Left ventricle myocardium inferior (tissue), 1 donor: ENCODE measurements around the gene ITGA2. TPM values are rescaled to one million over a fixed set of nuclear protein-coding genes. Genes with fewer than 3 reads are reported as not detected.

Experiments
- DNase-seq: peaks from one replicate; pipeline ENCODE4 v3.0.0-alpha.2; 2020
- H3K27ac ChIP-seq: fragments of 200-600 bp; replicated peaks from 2 replicates; pipeline ENCODE4 v1.8.0; 2021
- H3K27me3 ChIP-seq: fragments of 200-600 bp; 2 replicates; pipeline ENCODE4 v1.8.0; 2021; ENCODE audit warnings: low read depth
- H3K36me3 ChIP-seq: fragments of 200-600 bp; 2 replicates; pipeline ENCODE4 v1.8.0; 2021
- H3K4me1 ChIP-seq: fragments of 200-600 bp; 2 replicates; pipeline ENCODE4 v1.8.0; 2021
- H3K4me3 ChIP-seq: fragments of 200-600 bp; 2 replicates; pipeline ENCODE4 v1.8.0; 2021; ENCODE audit warnings: mild to moderate bottlenecking, moderate library complexity
- H3K9me3 ChIP-seq: fragments of 200-600 bp; replicated peaks from 2 replicates; pipeline ENCODE4 v1.8.0; 2021
- CTCF ChIP-seq: fragments of 200-600 bp; IDR thresholded peaks from 2 replicates; pipeline ENCODE4 v1.8.0; 2021; ENCODE audit warnings: antibody characterized with exemption, mild to moderate bottlenecking, borderline replicate concordance
- intact Hi-C: fragments of 100-400 bp; cut with micrococcal nuclease; formaldehyde crosslinking; loops from one replicate; pipeline ENCODE4 v1.11.0; 2022
- total RNA-seq: library from RNA; stranded (reverse); fragmentation: NEBNext Ultra II Directional; extraction: Animal tissue kit (Norgen Biotek cat#: 25700); gene quantifications from one replicate; pipeline ENCODE4 v1.2.1, GENCODE V29; 2021
- donor health status: DM: no; HTN: yes; CAD: no; lungs with severe emphysema.

The ITGA2 gene
- total RNA-seq, 1 donor from 2014 or later: 0.80 TPM

GRCh38 chr5:53092242-53092641 is 103.1 kb downstream of the ITGA2 start:
- Histone ChIP-seq H3K36me3 (peaks cover 6% of the 10 kb centered on the region), H3K9me3 (no peaks in the 10 kb centered on the region), H3K27me3 (no peaks in the 10 kb centered on the region), H3K27ac (no peak overlapping the region), H3K4me1 (peaks cover 19% of the 10 kb centered on the region), H3K4me3 (no peak overlapping the region)
- intact Hi-C loops: no loop called here
- TF ChIP-seq CTCF: no peak
- DNase-seq: no peak

- no peaks in the 10 kb centered on the region for H3K9me3 ChIP-seq
- TF ChIP-seq CTCF: no peak
- no peak for DNase-seq
- H3K27ac ChIP-seq: no peak overlapping the region
- peaks cover 10% of the 10 kb centered on the region for H3K4me1 ChIP-seq
- no peak overlapping the region for H3K4me3 ChIP-seq
- intact Hi-C loops: loop anchor here (5.0 kb wide), 1 partner anchor 148 kb away; no protein-coding TSS in a partner anchor
- H3K27me3 ChIP-seq: no peaks in the 10 kb centered on the region
- peaks cover 36% of the 10 kb centered on the region for H3K36me3 ChIP-seq
Measured at GRCh38 chr5:53095217-53095616, 106.1 kb downstream of the ITGA2 start.

GRCh38 chr5:53095931-53096525 is 106.9 kb downstream of the ITGA2 start:
- intact Hi-C loops: loop anchor here (5.0 kb wide), 1 partner anchor 149 kb away; no protein-coding TSS in a partner anchor
- Histone ChIP-seq H3K27me3 (no peaks in the 10 kb centered on the region), H3K4me3 (no peak overlapping the region), H3K36me3 (peaks cover 44% of the 10 kb centered on the region), H3K27ac (no peak overlapping the region), H3K9me3 (no peaks in the 10 kb centered on the region), H3K4me1 (peaks cover 9% of the 10 kb centered on the region)
- peak; percentile 18 for DNase-seq
- TF ChIP-seq CTCF: peak; percentile 93

GRCh38 chr5:53099546-53099945 is 110.4 kb downstream of the ITGA2 start:
- H3K4me3 ChIP-seq: no peak overlapping the region
- no peak overlapping the region for H3K27ac ChIP-seq
- intact Hi-C loops: loop anchor here (5.0 kb wide), 1 partner anchor 152 kb away; no protein-coding TSS in a partner anchor
- no peaks in the 10 kb centered on the region for H3K9me3 ChIP-seq
- no peaks in the 10 kb centered on the region for H3K27me3 ChIP-seq
- peaks cover 77% of the 10 kb centered on the region for H3K36me3 ChIP-seq
- no peak for DNase-seq
- no peak for TF ChIP-seq CTCF
- H3K4me1 ChIP-seq: no peaks in the 10 kb centered on the region

- Histone ChIP-seq H3K9me3 (no peaks in the 10 kb centered on the region), H3K27ac (no peak overlapping the region), H3K4me3 (no peak overlapping the region), H3K36me3 (peaks cover 88% of the 10 kb centered on the region), H3K27me3 (no peaks in the 10 kb centered on the region), H3K4me1 (no peaks in the 10 kb centered on the region)
- intact Hi-C loops: no loop called here
- TF ChIP-seq CTCF: no peak
- DNase-seq: no peak
Measured at GRCh38 chr5:53100606-53101005, 111.5 kb downstream of the ITGA2 start.
